Measurements from ENCODE around the gene FLII. TPM values are rescaled to one million over a fixed set of nuclear protein-coding genes. Genes with fewer than 3 reads are reported as not detected.
A peak's percentile ranks its signal among the peaks of the same experiment; 100 is the strongest.

FLII gene
- total RNA-seq, 1 experiment from 2014 or later, result 298 TPM

- Histone ChIP-seq H3K56ac (ENCODE audit: insufficient read length, low read depth, low read length) (no peak overlapping the region), H3K79me2 (ENCODE audit: insufficient read depth, low read length) (no peaks in the 10 kb centered on the region), H4K91ac (ENCODE audit: insufficient read length, low read depth, low read length) (no peak overlapping the region), H2BK12ac (ENCODE audit: insufficient read length, low read depth, low read length) (no peak overlapping the region), H3K27me3 (ENCODE audit: insufficient read depth, low read length) (no peaks in the 10 kb centered on the region), H2BK20ac (ENCODE audit: low read depth, low read length, poor library complexity, severe bottlenecking) (no peak overlapping the region), H3K23me2 (ENCODE audit: insufficient read length, low read depth, low read length, poor library complexity, severe bottlenecking) (no peaks in the 10 kb centered on the region), H2AFZ (ENCODE audit: low read length) (no peak overlapping the region), H4K5ac (ENCODE audit: insufficient read length, low read depth, low read length) (no peak overlapping the region), H2BK5ac (ENCODE audit: insufficient read length, low read length) (no peak overlapping the region), H4K20me1 (ENCODE audit: control insufficient read depth, insufficient read depth, insufficient read length) (no peaks in the 10 kb centered on the region), H2BK120ac (ENCODE audit: low read depth, low read length, poor library complexity, severe bottlenecking) (no peak overlapping the region), H3K4me2 (ENCODE audit: insufficient read depth, insufficient read length, low read length) (no peak overlapping the region), H3K9me3 (ENCODE audit: control insufficient read depth, low read depth, low read length) (no peaks in the 10 kb centered on the region), H4K8ac (replicated peaks; ENCODE audit: insufficient read length, low read depth, low read length) (no peak overlapping the region), H3K4me1 (ENCODE audit: insufficient read depth, low read length) (peaks cover 3% of the 10 kb centered on the region; the same call in 1 of the 2 replicates), H3K9ac (ENCODE audit: extremely low read depth, insufficient read length, low read length) (no peak overlapping the region), H3K23ac (ENCODE audit: insufficient read length, low read depth, low read length) (no peak overlapping the region), H3K27ac (ENCODE audit: insufficient read length, low read depth, low read length) (no peak overlapping the region), H3T11ph (ENCODE audit: low read length) (no peak overlapping the region), H3K18ac (ENCODE audit: insufficient read length, low read depth, low read length) (no peak overlapping the region), H2AK5ac (ENCODE audit: insufficient read length, low read length) (no peak overlapping the region), H2BK15ac (ENCODE audit: low read depth, low read length) (no peak overlapping the region), H3K79me1 (ENCODE audit: insufficient read depth, low read depth, low read length, poor library complexity, severe bottlenecking) (no peaks in the 10 kb centered on the region), H3K14ac (ENCODE audit: insufficient read depth, low read length) (no peak overlapping the region), H3K4ac (ENCODE audit: low read depth, low read length) (no peak overlapping the region)
- DNase-seq, result no peak
- Mint-ChIP-seq H3K9me3 (no peaks in the 10 kb centered on the region; a peak in 1 of 5 replicates), H3K4me1 (peaks cover 20 to 27% of the 10 kb centered on the region in 2 experiments), H3K36me3 (ENCODE audit: insufficient read depth in 1 of 3, low read depth in 3 of 3) (peaks cover 31 to 91% (median 88%) of the 10 kb centered on the region in 3 experiments; a peak in 6 of 7 replicates), H3K4me3 (no peak overlapping the region), H3K27ac (0 out of 7 replicates have a peak overlapping the region, but pooled peaks of 1 of the 3 experiments have one; percentile 10), H3K27me3 (ENCODE audit: low read depth) (no peaks in the 10 kb centered on the region; the same call in 1 of the 2 replicates)
- no peak for TF ChIP-seq CTCF (conservative IDR thresholded peaks at IDR 0.05)
- WGBS (ENCODE audit: extremely low coverage, insufficient read length, low lambda C conversion rate), result no CpG with 5 or more reads among the region's 15 CpGs
Observed at GRCh38 chr17:18251204-18251603, 7.3 kb downstream of the FLII start.
